NT2/D1 (cell line): ENCODE data around the gene ZNF429.

Source experiments
- SUZ12 ChIP-seq: IDR thresholded peaks from 2 replicates; pipeline ENCODE4 v1.6.1; 2011; ENCODE audit not compliant: insufficient read length, insufficient read depth; ENCODE audit errors: extremely low read depth
- YY1 ChIP-seq: IDR thresholded peaks from 2 replicates; pipeline ENCODE4 v1.6.1; 2011; ENCODE audit not compliant: insufficient read length, insufficient read depth

- TF ChIP-seq YY1: no peak
- no peak for TF ChIP-seq SUZ12
Measured at GRCh38 chr19:21576481-21576880, 71.1 kb downstream of the ZNF429 start.
